MM.1S (cell line): ENCODE data around the gene CALU.

Source experiments
- DNase-seq: peaks from one replicate; pipeline ENCODE4 v3.0.0-alpha.2; 2015
- H2AFZ ChIP-seq: fragments of 300-600 bp; sonication (generic); 2 replicates; pipeline ENCODE4 v1.6.0; 2016; ENCODE audit warnings: antibody characterized with exemption, low read length
- H3F3A ChIP-seq: fragments of 300-600 bp; sonication (generic); 2 replicates; pipeline ENCODE4 v1.6.1; 2016; ENCODE audit warnings: mild to moderate bottlenecking, antibody characterized with exemption, low read length, moderate library complexity, mixed read lengths; ENCODE audit not compliant: insufficient read depth
- H3K27ac ChIP-seq: fragments of 300-600 bp; sonication (generic); 2 replicates; pipeline ENCODE4 v1.5.1; 2016; ENCODE audit warnings: mild to moderate bottlenecking, low read length
- H3K27me3 ChIP-seq: fragments of 300-600 bp; sonication (generic); replicated peaks from 2 replicates; pipeline ENCODE4 v1.6.0; 2016; ENCODE audit warnings: low read length; ENCODE audit not compliant: insufficient read depth
- H3K36me3 ChIP-seq: fragments of 300-600 bp; sonication (generic); replicated peaks from 2 replicates; pipeline ENCODE4 v1.6.1; 2016; ENCODE audit warnings: mild to moderate bottlenecking, low read length, mixed read lengths; ENCODE audit not compliant: insufficient read depth
- H3K4me1 ChIP-seq: fragments of 300-600 bp; sonication (generic); 2 replicates; pipeline ENCODE4 v1.6.1; 2016; ENCODE audit warnings: low read length, mixed read lengths
- H3K4me2 ChIP-seq: fragments of 300-600 bp; sonication (generic); 2 replicates; pipeline ENCODE4 v1.6.0; 2016; ENCODE audit warnings: low read depth, low read length
- H3K4me3 ChIP-seq: fragments of 300-600 bp; sonication (generic); 2 replicates; pipeline ENCODE4 v1.5.1; 2016; ENCODE audit warnings: low read length, mixed read lengths
- H3K79me2 ChIP-seq: fragments of 300-600 bp; sonication (generic); 2 replicates; pipeline ENCODE4 v1.6.1; 2016; ENCODE audit warnings: mixed run types, low read length, mixed read lengths
- H3K9ac ChIP-seq: fragments of 300-600 bp; sonication (generic); 2 replicates; pipeline ENCODE4 v1.6.1; 2016; ENCODE audit warnings: low read length, mixed read lengths
- H3K9me2 ChIP-seq: fragments of 300-600 bp; sonication (generic); replicated peaks from 2 replicates; pipeline ENCODE4 v1.6.1; 2016; ENCODE audit warnings: mild to moderate bottlenecking, low read length, mixed read lengths; ENCODE audit not compliant: insufficient read depth
- H3K9me3 ChIP-seq: fragments of 300-600 bp; sonication (generic); replicated peaks from 2 replicates; pipeline ENCODE4 v1.6.1; 2016; ENCODE audit warnings: mild to moderate bottlenecking, low read length, mixed read lengths; ENCODE audit not compliant: insufficient read depth
- H4K20me1 ChIP-seq: fragments of 300-600 bp; sonication (generic); 2 replicates; pipeline ENCODE4 v1.6.1; 2016; ENCODE audit warnings: mild to moderate bottlenecking, low read length, moderate library complexity, mixed read lengths; ENCODE audit not compliant: insufficient read depth
- EZH2 ChIP-seq: fragments of 300-600 bp; sonication (generic); optimal IDR thresholded peaks from 2 replicates; pipeline ENCODE3; 2017; ENCODE audit warnings: low read depth, mild to moderate bottlenecking, antibody characterized with exemption, low read length, mixed read lengths
- EZH2phosphoT487 ChIP-seq: fragments of 300-600 bp; sonication (generic); IDR thresholded peaks from 2 replicates; pipeline ENCODE4 v1.6.1; 2018; ENCODE audit warnings: antibody characterized with exemption, low read length
- TF ChIP-seq, protein P1 (sequence below): fragments of 300-600 bp; sonication (generic); IDR thresholded peaks from 2 replicates; pipeline ENCODE4 v1.5.1; 2016; ENCODE audit warnings: antibody characterized with exemption, low read length, mixed read lengths

The CALU gene

DNA sequence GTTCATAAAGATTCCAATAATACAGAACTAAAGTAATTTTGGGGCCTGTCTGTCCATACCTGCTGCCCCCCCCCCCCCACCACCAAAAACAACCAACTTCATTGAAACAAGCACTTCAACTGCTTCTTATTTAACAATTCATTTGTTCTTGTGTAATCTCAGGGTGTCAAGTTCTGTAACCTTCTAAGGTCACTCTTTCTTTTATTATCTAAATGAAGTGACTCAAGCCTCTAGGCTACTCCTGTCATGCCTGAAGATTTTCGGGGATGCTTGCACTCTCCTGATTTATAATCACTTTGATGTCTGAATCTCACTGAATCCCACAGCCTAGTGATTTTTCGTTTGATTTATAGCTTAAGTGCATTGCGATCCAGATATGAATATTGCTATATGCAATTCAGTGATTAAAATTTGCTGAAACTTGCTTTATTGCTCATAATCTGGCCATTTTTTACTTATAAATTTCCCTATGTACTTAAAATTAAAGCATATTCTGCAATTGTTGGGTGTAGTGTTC is 39.9 kb upstream of the CALU start:
- no peak for DNase-seq
- no peaks in the 10 kb centered on the region for H3K4me1 ChIP-seq
- TF ChIP-seq, protein P1, sequence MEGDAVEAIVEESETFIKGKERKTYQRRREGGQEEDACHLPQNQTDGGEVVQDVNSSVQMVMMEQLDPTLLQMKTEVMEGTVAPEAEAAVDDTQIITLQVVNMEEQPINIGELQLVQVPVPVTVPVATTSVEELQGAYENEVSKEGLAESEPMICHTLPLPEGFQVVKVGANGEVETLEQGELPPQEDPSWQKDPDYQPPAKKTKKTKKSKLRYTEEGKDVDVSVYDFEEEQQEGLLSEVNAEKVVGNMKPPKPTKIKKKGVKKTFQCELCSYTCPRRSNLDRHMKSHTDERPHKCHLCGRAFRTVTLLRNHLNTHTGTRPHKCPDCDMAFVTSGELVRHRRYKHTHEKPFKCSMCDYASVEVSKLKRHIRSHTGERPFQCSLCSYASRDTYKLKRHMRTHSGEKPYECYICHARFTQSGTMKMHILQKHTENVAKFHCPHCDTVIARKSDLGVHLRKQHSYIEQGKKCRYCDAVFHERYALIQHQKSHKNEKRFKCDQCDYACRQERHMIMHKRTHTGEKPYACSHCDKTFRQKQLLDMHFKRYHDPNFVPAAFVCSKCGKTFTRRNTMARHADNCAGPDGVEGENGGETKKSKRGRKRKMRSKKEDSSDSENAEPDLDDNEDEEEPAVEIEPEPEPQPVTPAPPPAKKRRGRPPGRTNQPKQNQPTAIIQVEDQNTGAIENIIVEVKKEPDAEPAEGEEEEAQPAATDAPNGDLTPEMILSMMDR: no peak
- TF ChIP-seq EZH2 (no peak), EZH2phosphoT487 (no peak)
- no peak overlapping the region for H3K9ac ChIP-seq
- no peak overlapping the region for H3K4me2 ChIP-seq
- no peak overlapping the region for H3K27ac ChIP-seq
- no peaks in the 10 kb centered on the region for H3K79me2 ChIP-seq
- no peaks in the 10 kb centered on the region for H3K27me3 ChIP-seq
- no peaks in the 10 kb centered on the region for H3K9me2 ChIP-seq
- H3K9me3 ChIP-seq: no peaks in the 10 kb centered on the region
- H2AFZ ChIP-seq: no peak overlapping the region
- H4K20me1 ChIP-seq: no peaks in the 10 kb centered on the region
- no peaks in the 10 kb centered on the region for H3K36me3 ChIP-seq
- H3K4me3 ChIP-seq: no peak overlapping the region
- no peaks in the 10 kb centered on the region for H3F3A ChIP-seq

DNA sequence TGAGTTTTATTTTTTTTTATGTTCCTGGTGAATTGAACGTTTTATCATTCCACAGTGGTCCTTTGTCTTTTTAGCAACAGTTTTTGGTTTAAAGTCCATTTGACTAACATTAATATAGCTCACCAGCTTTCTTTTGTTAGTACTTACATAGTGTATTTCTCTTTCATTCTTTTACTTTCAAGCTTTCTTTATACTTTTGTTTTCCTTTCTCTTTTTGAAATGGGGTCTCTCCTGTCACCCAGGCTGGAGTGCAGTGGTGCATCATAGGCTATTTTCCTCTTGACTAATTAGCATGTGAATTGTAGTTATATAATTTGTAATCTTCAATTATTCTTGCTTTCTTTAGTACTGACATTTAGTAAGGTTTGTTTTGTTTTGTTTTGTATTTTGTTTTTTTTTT is 39.3 kb upstream of the CALU start:
- no peaks in the 10 kb centered on the region for H3K36me3 ChIP-seq
- H3F3A ChIP-seq: no peaks in the 10 kb centered on the region
- no peak overlapping the region for H2AFZ ChIP-seq
- TF ChIP-seq EZH2 (no peak), EZH2phosphoT487 (no peak)
- TF ChIP-seq, protein P1: no peak
- no peaks in the 10 kb centered on the region for H3K4me1 ChIP-seq
- no peak overlapping the region for H3K4me3 ChIP-seq
- no peaks in the 10 kb centered on the region for H4K20me1 ChIP-seq
- H3K9me3 ChIP-seq: no peaks in the 10 kb centered on the region
- no peak overlapping the region for H3K27ac ChIP-seq
- no peaks in the 10 kb centered on the region for H3K27me3 ChIP-seq
- H3K4me2 ChIP-seq: no peak overlapping the region
- H3K9me2 ChIP-seq: no peaks in the 10 kb centered on the region
- no peak overlapping the region for H3K9ac ChIP-seq
- DNase-seq: no peak
- H3K79me2 ChIP-seq: no peaks in the 10 kb centered on the region

DNA sequence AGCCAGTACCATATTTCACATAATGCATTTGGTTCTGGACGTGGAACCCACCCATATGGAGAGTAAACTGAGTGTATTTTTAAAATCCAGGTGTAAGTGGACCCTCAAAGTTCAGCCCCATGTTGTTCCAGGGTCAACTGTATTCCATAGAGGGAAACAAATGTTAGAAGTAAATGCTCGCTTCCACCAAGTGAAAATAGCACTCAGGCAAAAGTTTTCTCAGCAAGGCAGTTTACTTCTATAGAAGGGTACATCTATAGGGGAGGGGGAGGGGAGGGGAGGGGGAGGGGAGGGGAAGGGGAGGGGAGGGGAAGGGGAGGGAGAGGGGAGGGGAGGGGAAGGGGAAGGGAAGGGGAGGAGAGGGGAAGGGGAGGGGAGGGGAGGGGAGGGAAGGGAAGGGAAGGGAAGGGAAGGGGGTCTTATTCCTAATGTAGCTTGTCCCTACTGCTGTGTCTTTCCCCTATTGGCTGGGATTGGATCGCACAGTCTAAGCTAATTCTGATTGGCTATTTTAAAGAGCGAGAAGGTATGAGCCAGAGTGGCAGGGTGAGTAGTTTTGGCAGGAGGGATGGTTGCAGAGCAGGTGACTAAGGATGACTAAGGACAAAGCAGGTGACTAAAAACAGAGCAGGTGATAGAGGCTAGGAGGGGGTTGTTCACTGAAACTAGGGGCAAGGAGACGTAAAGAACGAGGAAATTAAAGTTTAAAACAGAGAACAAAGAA is 37.9 kb upstream of the CALU start:
- Histone ChIP-seq H3K9me2 (no peaks in the 10 kb centered on the region), H4K20me1 (no peaks in the 10 kb centered on the region), H3F3A (no peaks in the 10 kb centered on the region), H2AFZ (no peak overlapping the region), H3K4me3 (no peak overlapping the region), H3K27ac (no peak overlapping the region), H3K9me3 (no peaks in the 10 kb centered on the region), H3K4me1 (no peaks in the 10 kb centered on the region), H3K27me3 (no peaks in the 10 kb centered on the region), H3K4me2 (no peak overlapping the region), H3K79me2 (no peaks in the 10 kb centered on the region), H3K36me3 (no peaks in the 10 kb centered on the region), H3K9ac (no peak overlapping the region)
- TF ChIP-seq, protein P1: no peak
- no peak for TF ChIP-seq EZH2
- TF ChIP-seq EZH2phosphoT487: no peak
- DNase-seq: no peak
